HEK293T (cell line): ENCODE measurements around the gene SOS2.
"Not testable (repeated sequence)": the region's sequence is repeated elsewhere in the genome, so short reads cannot be mapped to it uniquely, and the experiment has no call there.

Source experiments
- CTCF ChIA-PET: fragments of 350-600 bp; formaldehyde crosslinking; extraction: SDS; loops from one replicate; lab custom pipeline; 2021; ENCODE audit warnings: antibody characterized with exemption, inconsistent platforms; lab: Yijun Ruan, JAX
- POLR2A ChIA-PET: fragments of 350-600 bp; formaldehyde crosslinking; extraction: SDS; loops from one replicate; lab custom pipeline; 2020; ENCODE audit warnings: antibody characterized with exemption, inconsistent platforms; lab: Yijun Ruan, JAX
- DNase-seq: peaks from one replicate; pipeline ENCODE4 v3.0.0; 2012; ENCODE audit warnings: mixed read lengths; ENCODE audit errors: extremely low spot score
- ARNT ChIP-seq: fragments of 450-650 bp; IDR thresholded peaks from 2 replicates; pipeline ENCODE4 v1.6.1; 2017; ENCODE audit warnings: mild to moderate bottlenecking
- BHLHE40 ChIP-seq: fragments of 450-650 bp; IDR thresholded peaks from 2 replicates; pipeline ENCODE4 v1.6.1; 2016; ENCODE audit warnings: mild to moderate bottlenecking, moderate library complexity, borderline replicate concordance
- CTBP1 ChIP-seq: fragments of 450-650 bp; IDR thresholded peaks from 2 replicates; pipeline ENCODE4 v1.6.1; 2016; ENCODE audit warnings: borderline replicate concordance
- ELF4 ChIP-seq: fragments of 450-650 bp; IDR thresholded peaks from 2 replicates; pipeline ENCODE4 v1.6.1; 2017; ENCODE audit warnings: antibody characterized with exemption
- FOXA1 ChIP-seq: fragments of 450-650 bp; IDR thresholded peaks from 2 replicates; pipeline ENCODE4 v1.6.1; 2016; ENCODE audit warnings: mild to moderate bottlenecking
- FOXK2 ChIP-seq: fragments of 450-650 bp; IDR thresholded peaks from 2 replicates; pipeline ENCODE4 v1.6.1; 2016; ENCODE audit warnings: mild to moderate bottlenecking
- FOXM1 ChIP-seq: fragments of 450-650 bp; IDR thresholded peaks from 2 replicates; pipeline ENCODE4 v1.6.1; 2017; ENCODE audit warnings: mild to moderate bottlenecking, borderline replicate concordance
- HDGF ChIP-seq: fragments of 450-650 bp; IDR thresholded peaks from 2 replicates; pipeline ENCODE4 v1.6.1; 2017; ENCODE audit warnings: antibody characterized with exemption, borderline replicate concordance
- L3MBTL2 ChIP-seq: fragments of 450-650 bp; conservative IDR thresholded peaks from 2 replicates; pipeline ENCODE4 v1.6.1; 2016; ENCODE audit warnings: mild to moderate bottlenecking
- LEF1 ChIP-seq: fragments of 450-650 bp; IDR thresholded peaks from 2 replicates; pipeline ENCODE4 v1.6.1; 2017; ENCODE audit warnings: mild to moderate bottlenecking, borderline replicate concordance
- NFRKB ChIP-seq: fragments of 450-650 bp; IDR thresholded peaks from 2 replicates; pipeline ENCODE4 v1.6.1; 2016; ENCODE audit warnings: mild to moderate bottlenecking, moderate library complexity
- SP1 ChIP-seq: fragments of 450-650 bp; IDR thresholded peaks from 2 replicates; pipeline ENCODE4 v1.6.1; 2017
- SUZ12 ChIP-seq: fragments of 450-650 bp; IDR thresholded peaks from 2 replicates; pipeline ENCODE4 v1.6.1; 2016; ENCODE audit warnings: mild to moderate bottlenecking
- TARDBP ChIP-seq: fragments of 450-650 bp; IDR thresholded peaks from 2 replicates; pipeline ENCODE4 v1.6.1; 2016
- ZNF384 ChIP-seq: fragments of 450-650 bp; IDR thresholded peaks from 2 replicates; pipeline ENCODE4 v1.6.1; 2016
- TF ChIP-seq, protein P1 (sequence below): fragments of 450-650 bp; IDR thresholded peaks from 2 replicates; pipeline ENCODE4 v1.6.1; 2016

The SOS2 gene

DNA sequence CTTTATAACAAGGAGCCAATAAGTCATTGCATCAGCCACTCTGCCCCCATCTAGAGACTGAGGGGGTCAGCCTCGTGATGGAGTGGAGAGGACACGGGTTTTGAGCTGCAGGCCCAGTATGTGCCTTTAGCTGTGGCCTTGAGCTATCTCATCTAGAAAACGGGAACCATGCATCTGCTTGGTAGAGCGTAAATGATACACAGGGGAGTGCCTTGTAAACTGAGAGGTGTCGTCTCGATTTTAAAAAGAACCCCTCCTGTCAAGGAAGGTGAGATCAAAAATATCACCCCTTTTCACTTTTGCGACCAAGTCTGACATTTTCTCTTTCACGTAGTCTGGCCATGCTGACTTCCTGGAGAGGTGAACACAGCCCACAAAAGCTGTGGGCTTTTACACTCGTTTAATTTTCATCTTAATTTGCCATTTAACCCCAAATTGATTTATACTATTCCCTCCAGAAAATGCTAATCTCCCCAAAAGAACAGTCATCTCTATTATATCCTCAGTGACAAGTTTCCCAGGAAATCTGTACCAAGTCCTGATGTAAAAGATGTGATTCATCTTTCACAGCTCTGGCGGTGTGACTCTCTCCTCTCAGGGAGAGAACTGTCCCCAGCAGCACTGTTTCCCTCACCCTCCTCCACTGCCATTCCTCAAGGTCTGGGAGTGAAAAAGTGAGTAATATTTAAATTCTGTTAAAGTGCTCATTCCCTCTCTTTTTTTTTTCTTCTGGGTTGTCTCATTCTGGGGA, 145.6 kb downstream of the SOS2 start:
- CTCF ChIA-PET: interaction anchor here (1.4 to 1.9 kb wide), 2 partner anchors 224 to 233 kb away, joined by 3 to 10 read pairs; partner anchors contain the start of gene NEMF

DNA sequence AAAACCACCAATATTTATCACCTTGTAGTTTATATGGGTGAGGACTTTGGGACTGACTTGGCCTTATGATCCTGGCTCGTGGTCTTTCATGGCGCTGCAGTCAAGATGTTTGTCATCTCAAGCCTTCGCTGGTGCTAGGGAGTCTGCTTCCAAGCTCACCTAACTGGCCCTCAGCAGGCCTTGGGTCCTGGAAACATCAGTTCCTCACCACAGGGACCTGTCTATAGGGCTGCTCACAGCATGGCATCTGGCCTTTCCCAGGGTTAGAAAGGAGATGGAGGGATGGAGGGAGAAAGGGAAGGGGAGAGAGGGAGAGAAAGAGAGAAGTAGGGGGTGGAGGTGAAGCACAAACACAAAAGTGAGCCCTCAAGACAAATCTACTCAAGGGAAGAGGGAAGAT, 146.7 kb downstream of the SOS2 start:
- ChIA-PET POLR2A (no interaction called here), CTCF (interaction anchor here (1.9 kb wide), 1 partner anchor 223 kb away, joined by 10 read pairs; no protein-coding TSS in a partner anchor)
- no peak for TF ChIP-seq ZNF384
- no peak for TF ChIP-seq BHLHE40
- no peak for TF ChIP-seq FOXK2
- TF ChIP-seq L3MBTL2: no peak
- no peak for DNase-seq

More for the DNA sequence above, 145.6 kb downstream of the SOS2 start:
- TF ChIP-seq NFRKB (no peak), L3MBTL2 (no peak), FOXK2 (no peak), BHLHE40 (no peak), FOXM1 (no peak), FOXA1 (no peak), SUZ12 (no peak), ZNF384 (no peak), TARDBP (no peak), HDGF (no peak), LEF1 (no peak), SP1 (no peak), CTBP1 (no peak), ARNT (no peak), ELF4 (no peak)
- TF ChIP-seq, protein P1, sequence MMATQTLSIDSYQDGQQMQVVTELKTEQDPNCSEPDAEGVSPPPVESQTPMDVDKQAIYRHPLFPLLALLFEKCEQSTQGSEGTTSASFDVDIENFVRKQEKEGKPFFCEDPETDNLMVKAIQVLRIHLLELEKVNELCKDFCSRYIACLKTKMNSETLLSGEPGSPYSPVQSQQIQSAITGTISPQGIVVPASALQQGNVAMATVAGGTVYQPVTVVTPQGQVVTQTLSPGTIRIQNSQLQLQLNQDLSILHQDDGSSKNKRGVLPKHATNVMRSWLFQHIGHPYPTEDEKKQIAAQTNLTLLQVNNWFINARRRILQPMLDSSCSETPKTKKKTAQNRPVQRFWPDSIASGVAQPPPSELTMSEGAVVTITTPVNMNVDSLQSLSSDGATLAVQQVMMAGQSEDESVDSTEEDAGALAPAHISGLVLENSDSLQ: no peak
- POLR2A ChIA-PET: interaction anchor here (1.0 kb wide), 1 partner anchor 218 kb away, joined by 3 read pairs; no protein-coding TSS in a partner anchor
- DNase-seq: no peak

DNA sequence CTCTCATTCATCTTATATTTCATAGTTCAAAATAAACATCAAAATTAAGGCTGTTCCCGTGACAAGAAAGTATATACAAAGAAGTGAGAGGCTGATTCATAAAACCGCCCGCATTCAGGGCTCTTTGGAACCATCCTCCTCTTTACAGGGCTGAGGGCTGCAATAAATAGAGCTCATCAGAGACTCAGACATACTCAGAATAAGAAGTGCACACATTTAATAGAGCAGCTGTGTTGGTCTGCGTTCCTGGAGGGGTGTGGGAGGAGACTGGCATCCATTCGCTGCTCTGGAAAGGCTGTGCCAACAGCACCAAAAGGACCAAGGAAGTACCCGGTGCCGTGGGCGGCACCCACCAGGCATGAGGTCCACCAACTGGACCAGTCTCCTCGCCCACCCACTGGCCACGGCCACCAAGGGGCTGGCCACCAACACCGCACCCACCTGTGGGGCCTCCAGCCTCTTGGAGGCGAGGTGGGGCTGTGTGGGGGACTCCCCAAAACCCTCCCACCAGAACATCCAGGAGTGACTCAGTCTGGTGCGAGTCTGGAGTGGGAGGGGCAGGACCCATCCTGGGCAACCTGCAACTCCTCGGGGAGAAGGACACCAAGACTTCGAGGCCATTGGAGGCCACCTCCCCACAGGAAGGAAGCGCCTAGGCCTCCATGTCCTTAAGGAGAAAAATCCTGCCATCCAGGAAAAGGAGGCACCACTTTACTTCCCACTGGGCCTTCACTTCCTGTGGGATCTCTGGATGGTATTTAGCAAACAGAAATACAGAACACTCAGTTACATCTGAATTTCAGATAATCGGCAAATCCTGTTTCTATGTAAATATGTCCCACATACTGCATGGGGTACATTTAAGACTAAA, 147.7 kb downstream of the SOS2 start:
- TF ChIP-seq FOXK2 (no peak), HDGF (no peak), BHLHE40 (no peak), SUZ12 (no peak), TARDBP (no peak), ELF4 (no peak), ZNF384 (no peak), NFRKB (no peak), CTBP1 (no peak)
- DNase-seq: no peak
- POLR2A ChIA-PET: interaction anchor here (1.0 kb wide), 1 partner anchor 216 kb away, joined by 3 read pairs; no protein-coding TSS in a partner anchor
- CTCF ChIA-PET: interaction anchor here (0.6 to 1.9 kb wide), 2 partner anchors 85 to 222 kb away, joined by 3 to 10 read pairs; no protein-coding TSS in a partner anchor

DNA sequence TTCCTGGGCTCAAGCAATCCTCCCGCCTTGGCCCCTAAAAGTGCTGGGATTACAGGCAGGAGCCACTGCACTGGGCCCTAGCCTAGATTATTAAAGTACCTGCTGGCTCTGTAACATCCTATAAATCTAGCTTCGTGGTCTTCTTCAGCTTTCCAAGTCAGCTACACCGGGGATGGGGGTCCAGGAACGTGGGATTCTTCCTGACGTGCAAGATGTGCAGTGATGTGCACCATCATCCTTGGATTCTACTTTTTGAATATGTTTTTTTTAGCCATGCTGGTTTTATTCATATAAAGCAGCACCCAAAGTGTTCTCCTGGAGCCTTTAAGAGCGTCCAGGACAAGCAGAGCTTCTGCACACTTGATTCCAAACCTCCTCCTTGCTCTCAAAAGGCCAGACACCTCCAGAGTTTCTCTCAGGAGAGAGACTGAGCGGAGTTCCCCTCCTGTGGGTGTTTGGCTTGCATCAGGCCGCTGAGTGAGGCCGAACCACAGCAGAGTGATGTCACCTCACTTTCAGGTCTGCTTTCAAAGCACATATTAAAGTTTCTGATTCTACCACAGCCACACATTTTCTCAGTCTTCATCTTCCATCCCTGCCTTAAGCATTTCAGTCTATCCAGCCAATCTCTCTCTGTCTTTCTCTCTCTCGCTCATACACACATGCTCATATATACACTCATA, 148.5 kb downstream of the SOS2 start:
- no peak for DNase-seq
- ChIA-PET POLR2A (interaction anchor here (1.0 kb wide), 1 partner anchor 215 kb away, joined by 3 read pairs; no protein-coding TSS in a partner anchor), CTCF (interaction anchor here (0.6 kb wide), 1 partner anchor 84 kb away, joined by 3 read pairs; no protein-coding TSS in a partner anchor)
- TF ChIP-seq BHLHE40: no peak
- TF ChIP-seq NFRKB: no peak
- TF ChIP-seq ARNT: no peak
- TF ChIP-seq ZNF384: no peak
- TF ChIP-seq TARDBP: no peak
- no peak for TF ChIP-seq CTBP1
- no peak for TF ChIP-seq L3MBTL2
- TF ChIP-seq, protein P1: no peak
- no peak for TF ChIP-seq SUZ12
- no peak for TF ChIP-seq FOXA1
- no peak for TF ChIP-seq ELF4
- no peak for TF ChIP-seq LEF1
- TF ChIP-seq FOXM1: no peak
- TF ChIP-seq SP1: no peak
- no peak for TF ChIP-seq HDGF

DNA sequence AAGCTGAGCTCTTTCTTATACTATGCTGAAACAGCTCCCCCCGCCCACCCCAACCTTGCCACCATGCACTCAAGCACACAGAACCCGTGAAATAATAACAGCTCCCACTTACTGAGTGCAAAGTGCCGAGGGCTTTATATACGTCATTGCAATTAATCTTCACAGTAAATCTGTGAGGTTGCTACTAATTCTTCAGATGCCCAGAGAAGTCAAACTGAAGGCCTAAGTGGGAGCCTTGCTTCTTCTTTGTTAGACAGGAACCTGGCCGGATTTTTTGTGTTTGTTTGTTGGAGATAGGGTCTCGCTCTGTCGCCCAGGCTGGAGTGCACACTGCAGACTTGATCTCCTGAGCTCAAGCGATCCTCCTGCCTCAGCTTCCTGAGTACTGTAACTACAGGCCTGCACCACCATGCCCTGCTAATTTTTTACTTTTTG, 149.1 kb downstream of the SOS2 start:
- TF ChIP-seq TARDBP (no peak), FOXM1 (no peak), FOXA1 (no peak), ARNT (no peak), BHLHE40 (no peak), HDGF (no peak), SP1 (no peak), LEF1 (no peak), ELF4 (no peak), NFRKB (no peak), CTBP1 (no peak), FOXK2 (no peak)
- TF ChIP-seq, protein P1: no peak; the same call in 1 of the 2 replicates
- POLR2A ChIA-PET: interaction anchor here (1.2 kb wide), 1 partner anchor 20 kb away, joined by 4 read pairs; no protein-coding TSS in a partner anchor
- no peak for DNase-seq
- CTCF ChIA-PET: no interaction called here

DNA sequence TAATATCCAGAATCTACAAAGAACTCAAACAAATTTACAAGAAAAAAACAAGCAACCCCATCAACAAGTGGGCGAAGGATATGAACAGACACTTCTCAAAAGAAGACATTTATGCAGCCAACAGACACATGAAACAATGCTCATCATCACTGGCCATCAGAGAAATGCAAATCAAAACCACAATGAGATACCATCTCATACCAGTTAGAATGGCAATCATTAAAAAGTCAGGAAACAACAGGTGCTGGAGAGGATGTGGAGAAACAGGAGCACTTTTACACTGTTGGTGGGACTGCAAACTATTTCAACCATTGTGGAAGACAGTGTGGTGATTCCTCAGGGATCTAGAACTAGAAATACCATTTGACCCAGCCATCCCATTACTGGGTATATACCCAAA, 152.3 kb downstream of the SOS2 start:
- CTCF ChIA-PET, POLR2A ChIA-PET: not testable (repeated sequence)

DNA sequence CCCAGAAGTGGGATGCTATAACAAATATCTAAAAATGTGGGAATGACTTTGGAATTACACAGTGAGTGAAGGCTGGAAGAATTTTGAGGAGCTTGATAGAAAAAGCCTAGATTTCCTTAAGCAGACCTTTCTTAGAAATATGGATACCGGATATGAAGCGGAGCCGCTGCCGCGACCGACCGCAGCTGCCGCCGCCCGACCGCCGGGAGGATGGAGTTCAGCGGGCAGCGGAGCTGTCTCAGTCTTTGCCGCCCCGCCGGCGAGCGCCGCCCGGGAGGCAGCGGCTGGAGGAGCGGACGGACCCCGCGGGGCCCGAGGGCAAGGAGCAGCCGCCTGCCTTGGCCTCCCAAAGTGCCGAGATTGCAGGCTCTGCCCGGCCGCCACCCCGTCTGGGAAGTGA, 157.7 kb downstream of the SOS2 start:
- CTCF ChIA-PET, POLR2A ChIA-PET, DNase-seq: not testable (repeated sequence)

More for the DNA sequence above, 152.3 kb downstream of the SOS2 start:
- not testable (repeated sequence) for DNase-seq
